ENCODE data around the gene PDHB. TPM values are rescaled to one million over a fixed set of nuclear protein-coding genes. Genes with fewer than 3 reads are reported as not detected.

Gene PDHB
- total RNA-seq, 1 donor = 75.4 TPM

DNA sequence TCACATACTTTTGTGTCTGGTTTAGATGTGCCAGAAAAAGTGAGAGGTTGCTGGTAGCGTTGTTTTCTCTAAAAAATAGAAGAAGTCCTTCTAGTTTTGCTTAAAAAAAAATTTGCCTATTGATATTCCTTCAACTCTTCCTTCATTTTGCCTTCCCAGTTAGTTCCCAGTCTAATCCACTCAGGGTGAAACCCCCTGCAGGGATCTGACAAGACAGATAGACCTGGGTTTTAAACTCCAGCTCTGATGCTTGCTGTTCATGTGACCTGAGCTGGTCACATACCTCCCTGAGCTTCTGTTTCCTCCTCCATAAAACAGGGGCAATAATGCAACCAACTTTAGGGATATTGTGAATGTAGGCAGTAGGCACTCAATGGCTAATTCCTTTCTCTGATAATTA lies 39.6 kb upstream of the PDHB start:
- TF ChIP-seq, protein P1, sequence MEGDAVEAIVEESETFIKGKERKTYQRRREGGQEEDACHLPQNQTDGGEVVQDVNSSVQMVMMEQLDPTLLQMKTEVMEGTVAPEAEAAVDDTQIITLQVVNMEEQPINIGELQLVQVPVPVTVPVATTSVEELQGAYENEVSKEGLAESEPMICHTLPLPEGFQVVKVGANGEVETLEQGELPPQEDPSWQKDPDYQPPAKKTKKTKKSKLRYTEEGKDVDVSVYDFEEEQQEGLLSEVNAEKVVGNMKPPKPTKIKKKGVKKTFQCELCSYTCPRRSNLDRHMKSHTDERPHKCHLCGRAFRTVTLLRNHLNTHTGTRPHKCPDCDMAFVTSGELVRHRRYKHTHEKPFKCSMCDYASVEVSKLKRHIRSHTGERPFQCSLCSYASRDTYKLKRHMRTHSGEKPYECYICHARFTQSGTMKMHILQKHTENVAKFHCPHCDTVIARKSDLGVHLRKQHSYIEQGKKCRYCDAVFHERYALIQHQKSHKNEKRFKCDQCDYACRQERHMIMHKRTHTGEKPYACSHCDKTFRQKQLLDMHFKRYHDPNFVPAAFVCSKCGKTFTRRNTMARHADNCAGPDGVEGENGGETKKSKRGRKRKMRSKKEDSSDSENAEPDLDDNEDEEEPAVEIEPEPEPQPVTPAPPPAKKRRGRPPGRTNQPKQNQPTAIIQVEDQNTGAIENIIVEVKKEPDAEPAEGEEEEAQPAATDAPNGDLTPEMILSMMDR (IDR thresholded peaks at IDR 0.05; ENCODE audit: insufficient read depth, low read length) = no peak
- H3K4me3 ChIP-seq (ENCODE audit: low read depth, low read length) = no peak overlapping the region
- no peak for DNase-seq (ENCODE audit: low read depth)

DNA sequence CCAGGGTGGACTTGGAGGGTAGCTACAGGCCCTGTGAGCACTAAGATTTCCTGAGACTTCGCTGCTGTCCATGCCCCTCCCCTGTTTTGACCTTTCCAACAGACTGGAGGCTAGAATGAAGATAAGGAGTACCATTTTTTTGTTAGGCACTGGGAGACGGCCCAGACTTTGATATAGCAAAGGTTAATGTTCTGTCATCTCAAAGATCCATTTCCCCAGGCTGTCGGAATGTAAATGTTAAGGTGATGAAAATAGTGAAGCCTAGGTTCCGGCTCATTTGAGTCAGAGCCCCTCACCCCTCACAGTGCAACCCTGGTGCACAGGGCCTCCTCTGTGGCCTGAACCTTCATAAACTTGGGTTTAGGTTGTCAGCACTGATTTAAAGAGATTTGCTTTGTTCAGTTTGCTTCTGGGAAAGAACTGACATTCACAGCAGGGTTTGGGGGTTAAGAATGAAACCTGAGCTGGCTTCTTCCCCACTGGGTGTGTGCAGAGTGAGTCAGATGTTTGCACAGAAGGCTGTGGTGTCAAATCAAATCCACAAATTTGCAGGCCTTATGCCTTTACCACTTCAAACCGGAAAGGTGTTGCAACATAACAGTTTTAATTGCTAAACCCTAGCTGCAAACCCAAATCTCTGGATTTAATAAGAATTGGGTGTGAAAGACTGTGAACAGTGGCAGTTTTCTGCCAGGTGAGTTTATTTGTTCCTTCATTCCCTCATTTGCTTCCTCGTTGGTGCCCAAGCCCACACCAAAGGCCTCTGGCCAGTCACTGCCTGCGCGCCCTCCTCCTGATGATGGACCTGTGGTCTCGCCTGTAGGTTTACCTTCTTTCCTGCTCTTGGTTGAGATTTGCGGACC lies 37.6 kb upstream of the PDHB start:
- TF ChIP-seq, protein P1 (IDR thresholded peaks at IDR 0.05; ENCODE audit: insufficient read depth, low read length) = no peak
- no peak overlapping the region for H3K4me3 ChIP-seq (ENCODE audit: low read depth, low read length)

DNA sequence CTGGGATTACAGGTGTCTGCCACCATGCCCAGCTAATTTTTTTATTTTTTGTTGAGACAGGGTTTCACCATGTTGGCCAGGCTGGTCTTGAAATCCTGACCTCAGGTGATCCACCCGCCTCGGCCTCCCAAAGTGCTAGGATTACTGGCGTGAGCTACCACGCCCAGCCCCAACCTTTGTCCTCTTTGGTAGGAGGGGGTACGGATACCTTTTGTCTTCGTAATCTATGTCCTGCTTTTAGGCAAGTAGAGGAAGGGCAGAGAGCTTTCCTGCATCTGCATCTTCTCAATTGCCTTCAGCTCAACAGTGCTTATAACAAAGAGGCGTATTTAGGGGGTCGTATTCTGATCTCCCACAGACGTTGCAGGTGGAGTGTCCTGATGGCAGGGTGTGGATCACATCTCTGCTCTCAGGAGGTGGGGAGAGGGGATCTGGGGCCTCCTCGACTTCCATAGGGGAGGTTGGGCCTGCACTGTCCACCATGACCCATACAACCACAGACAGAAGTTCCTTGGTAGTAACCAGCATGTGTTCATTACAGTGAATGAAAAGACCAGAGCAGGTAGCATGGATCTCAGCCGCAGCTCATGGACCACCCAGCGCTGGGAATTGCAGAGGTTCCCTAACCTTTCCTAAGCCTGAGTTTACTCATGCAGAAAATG lies 36.9 kb upstream of the PDHB start:
- DNase-seq (ENCODE audit: low read depth) = no peak
- TF ChIP-seq, protein P1 (IDR thresholded peaks at IDR 0.05; ENCODE audit: insufficient read depth, low read length) = no peak
- no peak overlapping the region for H3K4me3 ChIP-seq (ENCODE audit: low read depth, low read length)

More for the DNA sequence above, 37.6 kb upstream of the PDHB start:
- peak; percentile 85 for DNase-seq (ENCODE audit: low read depth)

DNA sequence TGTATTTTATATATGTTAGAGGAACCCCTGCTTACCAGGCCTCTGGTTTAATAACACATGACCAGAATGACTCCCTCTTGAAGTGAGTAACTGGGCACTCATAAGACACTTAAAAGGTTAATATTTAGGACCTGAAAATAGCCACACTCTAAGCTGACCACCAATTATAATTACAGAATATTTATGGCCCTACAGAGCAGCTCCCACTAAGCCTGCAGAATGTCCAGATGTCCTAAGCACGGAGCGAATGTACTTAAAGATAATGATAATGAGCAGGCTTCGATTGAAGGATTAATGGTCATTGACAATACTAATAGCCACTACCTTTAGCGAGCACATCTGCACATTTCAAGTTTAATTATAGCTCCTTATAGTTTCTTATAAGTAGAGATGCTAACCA lies 35.5 kb upstream of the PDHB start:
- H3K4me3 ChIP-seq (ENCODE audit: low read depth, low read length) = no peak overlapping the region
- no peak for DNase-seq (ENCODE audit: low read depth)
- TF ChIP-seq, protein P1 (IDR thresholded peaks at IDR 0.05; ENCODE audit: insufficient read depth, low read length) = no peak

DNA sequence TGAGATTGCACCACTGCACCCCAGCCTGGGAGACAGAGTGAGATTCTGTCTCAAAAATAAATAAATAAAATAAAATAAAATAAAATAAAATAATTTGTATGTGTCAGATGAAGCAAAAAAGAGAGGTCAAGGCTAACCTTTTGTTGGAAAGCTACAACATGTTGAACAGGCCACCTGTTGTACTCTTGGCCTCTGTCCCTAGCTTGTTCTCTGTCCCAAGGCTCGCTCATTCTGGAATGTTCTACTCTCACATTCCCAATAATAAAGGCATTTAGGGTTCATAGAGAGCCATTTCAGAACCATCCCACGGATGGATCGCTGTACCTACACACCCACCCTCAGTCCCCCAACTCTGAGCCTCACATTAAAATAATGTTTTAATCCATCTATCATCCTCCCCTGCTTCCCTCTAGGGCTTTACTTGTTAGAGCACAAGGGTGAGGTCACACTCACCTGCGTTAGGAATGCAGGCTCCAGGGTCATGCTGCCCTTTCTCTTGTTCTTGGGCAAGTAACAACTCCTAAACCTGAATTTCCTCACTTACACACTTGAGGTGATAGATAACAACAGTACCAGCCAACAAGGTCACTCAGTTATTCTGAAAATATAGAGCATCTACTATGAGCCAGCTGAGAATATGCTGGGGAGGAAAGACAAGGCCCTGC lies 33.4 kb upstream of the PDHB start:
- TF ChIP-seq, protein P1 (IDR thresholded peaks at IDR 0.05; ENCODE audit: insufficient read depth, low read length) = no peak
- H3K4me3 ChIP-seq (ENCODE audit: low read depth, low read length) = no peak overlapping the region
- DNase-seq (ENCODE audit: low read depth) = no peak

DNA sequence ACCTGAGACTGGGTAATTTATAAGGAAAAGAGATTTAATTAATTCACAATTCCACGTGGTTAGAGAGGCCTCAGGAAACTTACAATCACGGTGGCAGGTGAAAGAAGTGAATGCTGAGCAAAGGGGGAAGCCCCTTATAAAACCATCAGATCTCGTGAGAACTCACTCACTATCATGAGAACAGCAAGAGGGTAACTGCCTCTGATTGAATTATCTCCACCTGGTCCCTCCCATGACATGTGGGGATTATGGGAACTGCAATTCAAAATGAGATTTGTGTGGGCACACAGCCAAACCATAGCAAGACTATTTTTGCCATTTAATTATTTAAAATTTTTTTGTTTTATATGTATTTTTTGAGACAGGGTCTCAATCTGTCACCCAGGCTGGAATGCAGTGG lies 31.2 kb upstream of the PDHB start:
- TF ChIP-seq, protein P1 (IDR thresholded peaks at IDR 0.05; ENCODE audit: insufficient read depth, low read length) = peak; percentile 5
- H3K4me3 ChIP-seq (ENCODE audit: low read depth, low read length) = no peak overlapping the region
- no peak for DNase-seq (ENCODE audit: low read depth)
